ENCODE results near the gene PSTPIP1. TPM values are rescaled to one million over a fixed set of nuclear protein-coding genes. Genes with fewer than 3 reads are reported as not detected.

PSTPIP1 gene
- total RNA-seq, 1 experiment from 2014 or later: not detected

DNA sequence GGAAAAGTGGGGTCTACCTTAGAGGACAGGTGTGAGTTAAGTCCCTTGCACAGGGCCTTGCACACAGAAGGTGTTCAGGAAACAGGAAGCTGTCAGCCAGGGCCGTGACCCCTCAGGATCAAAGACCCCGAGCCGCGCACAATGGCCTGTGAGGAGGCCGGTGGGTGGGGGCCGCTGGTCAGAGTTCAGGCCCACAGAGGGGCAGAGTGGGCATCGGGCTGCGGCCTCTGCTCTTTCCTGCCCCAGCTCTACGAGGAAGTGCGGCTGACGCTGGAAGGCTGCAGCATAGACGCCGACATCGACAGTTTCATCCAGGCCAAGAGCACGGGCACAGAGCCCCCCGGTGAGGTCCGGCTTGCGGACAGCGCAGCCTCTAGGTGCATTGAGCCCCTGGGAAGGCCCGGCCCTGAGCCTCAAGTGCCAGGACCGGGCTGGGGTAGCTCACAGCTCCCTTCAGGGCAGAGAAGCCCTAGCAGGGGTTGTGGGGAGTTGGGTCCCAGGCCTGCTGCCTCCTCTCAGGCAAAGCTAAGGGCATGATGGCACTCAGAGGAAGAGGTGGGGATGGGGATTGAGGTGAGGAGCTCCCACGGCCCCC lies 37.2 kb downstream of the PSTPIP1 start:
- in situ Hi-C loops (cut with HindIII; ENCODE audit: low pct_unique_long_range_greater_than_20kb, low sequenced_read_pairs): no loop called here
- DNase-seq (ENCODE audit: low read depth, low spot score): no peak

GRCh38 chr15:77032647-77033416 lies 37.9 kb downstream of the PSTPIP1 start:
- in situ Hi-C loops (cut with HindIII; ENCODE audit: low pct_unique_long_range_greater_than_20kb, low sequenced_read_pairs): no loop called here

GRCh38 chr15:77033417-77033728 lies 38.4 kb downstream of the PSTPIP1 start:
- no peak for DNase-seq (ENCODE audit: low read depth, low spot score)
- in situ Hi-C loops (cut with HindIII; ENCODE audit: low pct_unique_long_range_greater_than_20kb, low sequenced_read_pairs): no loop called here

More at GRCh38 chr15:77032647-77033416, 37.9 kb downstream of the PSTPIP1 start:
- DNase-seq (ENCODE audit: low read depth, low spot score): no peak

- in situ Hi-C loops (cut with HindIII; ENCODE audit: low pct_unique_long_range_greater_than_20kb, low sequenced_read_pairs): no loop called here
- no peak for DNase-seq (ENCODE audit: low read depth, low spot score)
Observed at GRCh38 chr15:77033729-77034671, 39.1 kb downstream of the PSTPIP1 start.

- peak; percentile 37 for DNase-seq (ENCODE audit: low read depth, low spot score)
- in situ Hi-C loops (cut with HindIII; ENCODE audit: low pct_unique_long_range_greater_than_20kb, low sequenced_read_pairs): no loop called here
Observed at GRCh38 chr15:77034695-77035489, 40.0 kb downstream of the PSTPIP1 start.

- in situ Hi-C loops (cut with HindIII; ENCODE audit: low pct_unique_long_range_greater_than_20kb, low sequenced_read_pairs): no loop called here
- no peak for DNase-seq (ENCODE audit: low read depth, low spot score)
Observed at GRCh38 chr15:77035584-77035983, 40.7 kb downstream of the PSTPIP1 start.

GRCh38 chr15:77035999-77036471 lies 41.1 kb downstream of the PSTPIP1 start:
- in situ Hi-C loops (cut with HindIII; ENCODE audit: low pct_unique_long_range_greater_than_20kb, low sequenced_read_pairs): no loop called here
- no peak for DNase-seq (ENCODE audit: low read depth, low spot score)

DNA sequence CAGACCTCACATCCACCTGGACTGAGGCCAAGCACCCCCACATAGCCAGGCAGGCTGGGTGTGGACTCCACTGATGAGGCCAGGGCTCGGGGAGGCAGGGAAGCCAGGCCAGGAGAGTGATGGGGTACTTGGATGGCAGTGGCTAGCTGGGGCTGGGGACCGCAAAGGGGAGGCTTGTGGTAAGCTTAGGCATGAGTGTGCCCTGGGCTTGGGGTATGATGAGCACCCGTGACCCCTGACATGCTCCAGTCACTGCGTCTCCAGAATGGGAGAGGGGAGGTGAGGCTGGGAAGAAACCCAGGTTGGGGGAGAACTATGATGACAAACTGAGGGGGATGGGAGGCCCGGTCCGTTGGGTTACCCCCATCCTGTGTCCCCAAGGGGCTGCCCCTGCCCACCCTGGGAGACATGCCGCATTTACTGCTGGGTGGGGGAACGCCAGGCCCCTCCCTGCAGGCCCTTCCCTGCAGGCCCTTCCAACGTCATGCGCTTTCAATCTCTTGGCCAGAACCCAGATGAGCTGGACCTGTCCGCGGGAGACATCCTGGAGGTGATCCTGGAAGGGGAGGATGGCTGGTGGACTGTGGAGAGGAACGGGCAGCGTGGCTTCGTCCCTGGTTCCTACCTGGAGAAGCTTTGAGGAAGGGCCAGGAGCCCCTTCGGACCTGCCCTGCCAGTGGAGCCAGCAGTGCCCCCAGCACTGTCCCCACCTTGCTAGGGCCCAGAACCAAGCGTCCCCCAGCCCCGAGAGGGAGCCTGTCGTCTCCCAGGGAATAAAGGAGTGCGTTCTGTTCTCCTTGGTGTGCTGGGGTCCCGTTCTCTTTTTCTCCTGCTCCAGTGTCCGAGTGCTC lies 41.8 kb downstream of the PSTPIP1 start:
- DNase-seq (ENCODE audit: low read depth, low spot score): no peak
- in situ Hi-C loops (cut with HindIII; ENCODE audit: low pct_unique_long_range_greater_than_20kb, low sequenced_read_pairs): no loop called here

DNA sequence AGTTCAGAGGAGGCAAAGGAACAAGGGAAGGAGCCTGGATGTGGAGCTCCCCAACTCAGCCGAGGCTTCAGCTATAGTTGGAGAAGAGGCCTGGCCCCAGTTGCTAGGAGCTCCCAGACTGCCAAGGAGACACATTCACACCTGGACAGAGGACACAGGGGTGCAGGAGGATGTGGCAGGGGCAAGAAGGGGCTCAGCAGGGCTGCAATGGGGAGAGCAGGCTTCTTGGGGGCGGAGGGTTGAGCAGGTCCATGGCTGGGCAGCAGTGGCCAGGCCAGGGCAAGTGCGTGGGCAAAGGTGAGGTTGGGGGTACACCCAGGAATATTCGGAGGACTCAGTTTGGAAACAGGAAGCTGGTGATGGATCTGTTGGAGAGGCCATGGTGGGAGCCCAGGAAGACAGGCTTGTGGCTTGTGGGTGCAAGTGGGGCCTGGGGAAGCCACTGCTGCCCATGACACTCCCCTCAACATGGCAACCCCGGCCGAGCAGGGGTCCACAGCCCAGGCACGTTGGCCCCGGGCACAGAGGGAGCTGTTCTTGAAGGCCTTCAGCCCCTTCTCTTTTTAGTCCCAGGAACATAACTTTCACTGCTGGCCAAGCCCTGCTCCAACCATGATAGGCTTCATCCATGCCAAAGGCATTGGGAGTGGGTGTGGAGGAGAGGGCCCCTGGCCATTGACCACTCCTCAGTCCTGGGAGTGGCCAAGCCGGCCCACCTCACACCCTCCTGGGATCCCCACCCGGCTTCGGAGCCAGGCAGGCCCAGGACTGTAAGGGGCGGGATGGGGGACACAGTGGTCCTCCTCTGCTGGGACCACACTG lies 42.7 kb downstream of the PSTPIP1 start:
- in situ Hi-C loops (cut with HindIII; ENCODE audit: low pct_unique_long_range_greater_than_20kb, low sequenced_read_pairs): no loop called here
- no peak for DNase-seq (ENCODE audit: low read depth, low spot score)

DNA sequence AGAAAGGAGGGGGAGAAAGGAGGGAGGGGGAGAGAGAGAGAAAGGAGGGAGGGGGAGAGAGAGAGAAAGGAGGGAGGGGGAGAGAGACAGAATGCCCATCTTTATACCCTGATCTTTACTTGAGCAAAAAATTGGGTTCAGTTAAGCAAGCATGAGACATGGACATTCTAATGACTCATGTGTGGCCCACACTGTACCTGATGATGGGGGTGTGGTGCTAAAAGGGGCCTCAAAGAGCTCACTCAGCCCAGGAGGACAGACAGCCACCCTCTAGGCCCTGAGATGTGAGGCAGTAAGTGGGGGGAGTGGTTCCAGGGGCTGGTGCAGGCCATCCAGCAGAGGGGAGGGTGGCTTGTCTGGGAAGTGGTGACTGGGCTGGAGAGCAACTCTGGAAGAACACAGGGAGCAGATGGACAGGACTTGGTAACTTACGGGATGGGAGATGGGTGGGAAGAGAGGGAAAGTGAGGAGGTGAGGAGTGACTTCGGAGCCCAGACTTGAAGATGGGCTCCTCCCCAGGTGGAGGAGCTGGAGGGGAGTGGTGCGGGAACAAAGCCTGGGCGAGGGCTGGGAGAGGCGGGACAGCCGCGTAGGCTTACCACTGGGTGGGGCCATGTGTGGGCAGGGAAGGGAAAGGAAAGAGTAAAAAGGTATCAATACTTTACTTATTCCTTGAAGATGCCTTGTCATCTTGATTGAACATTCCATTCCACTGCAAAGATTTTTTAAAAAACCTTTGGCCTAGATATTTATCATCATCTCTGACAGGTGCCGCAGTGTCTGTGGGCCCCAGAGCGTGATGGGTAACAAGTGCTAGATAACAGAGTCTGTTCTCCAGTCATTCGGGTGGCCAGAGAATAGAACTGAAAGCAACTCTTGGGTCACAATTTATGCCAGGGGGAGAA lies 43.6 kb downstream of the PSTPIP1 start:
- in situ Hi-C loops (cut with HindIII; ENCODE audit: low pct_unique_long_range_greater_than_20kb, low sequenced_read_pairs): no loop called here
- no peak for DNase-seq (ENCODE audit: low read depth, low spot score)

GRCh38 chr15:77039217-77039533 lies 44.2 kb downstream of the PSTPIP1 start:
- in situ Hi-C loops (cut with HindIII; ENCODE audit: low pct_unique_long_range_greater_than_20kb, low sequenced_read_pairs): no loop called here
- DNase-seq (ENCODE audit: low read depth, low spot score): no peak

GRCh38 chr15:77039848-77040247 lies 44.9 kb downstream of the PSTPIP1 start:
- DNase-seq (ENCODE audit: low read depth, low spot score): no peak
- in situ Hi-C loops (cut with HindIII; ENCODE audit: low pct_unique_long_range_greater_than_20kb, low sequenced_read_pairs): no loop called here

DNA sequence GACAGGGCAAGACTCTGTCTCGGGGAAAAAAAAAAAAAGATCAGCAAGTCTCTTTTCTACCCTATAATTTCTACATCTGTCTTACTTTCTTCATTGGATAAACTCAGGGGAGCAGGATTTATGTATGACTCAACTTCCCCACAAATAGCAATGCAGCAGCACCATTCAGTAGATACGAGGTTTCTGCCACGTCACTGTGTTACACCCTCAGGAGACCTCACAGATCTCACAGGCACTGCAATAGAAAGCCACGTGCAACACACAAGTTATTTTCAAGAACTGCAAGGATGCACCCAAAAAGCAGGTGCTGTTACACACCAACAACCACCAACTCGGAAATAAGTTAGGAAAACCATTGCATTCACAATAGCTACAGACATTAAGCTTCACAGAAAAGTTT lies 45.7 kb downstream of the PSTPIP1 start:
- in situ Hi-C loops (cut with HindIII; ENCODE audit: low pct_unique_long_range_greater_than_20kb, low sequenced_read_pairs): no loop called here
- DNase-seq (ENCODE audit: low read depth, low spot score): no peak

GRCh38 chr15:77042245-77042919 lies 47.5 kb downstream of the PSTPIP1 start:
- no peak for DNase-seq (ENCODE audit: low read depth, low spot score)
- in situ Hi-C loops (cut with HindIII; ENCODE audit: low pct_unique_long_range_greater_than_20kb, low sequenced_read_pairs): no loop called here

All from SK-MEL-5 (cell line).